ENCODE results near the gene DCDC2B. TPM values are rescaled to one million over a fixed set of nuclear protein-coding genes. Genes with fewer than 3 reads are reported as not detected.
A peak's percentile ranks its signal among the peaks of the same experiment; 100 is the strongest.

Gene DCDC2B
- total RNA-seq, 1 experiment from 2014 or later: not detected

- no peak for DNase-seq (ENCODE audit: extremely low read depth, low read depth)
Measured at GRCh38 chr1:32195972-32196823, 12.7 kb upstream of the DCDC2B start.

DNA sequence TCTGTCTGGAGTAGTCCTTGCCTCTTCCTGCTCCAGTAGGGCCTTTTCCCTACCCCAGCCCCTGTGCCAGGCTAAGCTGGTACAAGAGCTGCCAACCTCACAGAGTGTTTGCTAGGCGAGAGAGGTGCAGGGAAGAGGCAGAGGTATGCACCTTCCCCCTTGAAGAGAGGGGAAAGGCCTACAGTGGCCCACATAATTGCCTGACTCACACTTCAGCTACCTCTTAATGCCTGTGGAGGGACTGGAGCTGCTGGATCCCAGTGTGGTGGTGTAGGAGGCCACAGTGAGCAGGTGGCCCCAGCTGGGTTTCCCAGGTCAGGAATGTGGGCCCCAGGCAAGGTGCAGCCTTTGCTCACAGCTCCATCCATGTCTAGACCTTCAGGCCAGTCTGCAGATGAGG lies 11.8 kb upstream of the DCDC2B start:
- no peak for DNase-seq (ENCODE audit: extremely low read depth, low read depth)

GRCh38 chr1:32197837-32198236 lies 11.1 kb upstream of the DCDC2B start:
- DNase-seq (ENCODE audit: extremely low read depth, low read depth): no peak

DNA sequence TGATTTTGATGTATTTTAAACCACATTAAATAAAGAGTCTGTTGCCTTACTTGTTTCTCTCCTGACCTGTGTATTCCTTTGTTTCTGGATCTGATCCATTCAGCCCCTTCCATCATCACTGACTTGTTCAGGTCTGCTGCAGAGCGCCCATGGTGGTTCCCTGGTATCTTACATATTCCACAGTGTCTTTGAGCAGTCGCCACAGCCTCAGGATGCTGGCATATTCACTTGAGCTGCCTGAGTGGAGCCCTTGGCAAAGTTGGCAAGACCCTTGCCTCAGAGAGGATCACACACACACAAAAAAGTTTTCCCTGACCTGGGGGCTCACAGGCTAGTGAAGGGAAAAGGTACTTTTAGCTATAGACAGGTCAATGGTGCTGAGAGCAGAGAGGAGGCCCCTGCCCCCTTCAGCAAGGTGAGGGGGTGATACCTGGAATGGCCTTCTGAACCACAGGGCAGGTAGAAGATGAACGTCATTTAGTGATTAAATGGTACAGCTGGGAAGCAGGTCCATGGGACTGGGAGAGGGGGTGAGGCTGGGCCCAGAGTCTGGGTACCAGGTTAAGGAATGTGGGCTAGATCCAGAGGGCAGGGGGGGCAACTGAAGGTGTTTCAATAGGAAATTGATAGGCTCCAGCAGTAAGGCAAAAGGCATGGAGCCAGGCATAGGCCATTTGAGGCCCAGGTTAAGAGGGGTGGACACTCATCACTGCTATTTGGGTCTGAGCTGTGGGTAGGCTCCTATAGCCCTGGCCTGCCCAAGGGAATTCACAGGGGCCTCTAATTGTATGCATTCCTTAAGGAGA lies 10.4 kb upstream of the DCDC2B start:
- DNase-seq (ENCODE audit: extremely low read depth, low read depth): no peak

DNA sequence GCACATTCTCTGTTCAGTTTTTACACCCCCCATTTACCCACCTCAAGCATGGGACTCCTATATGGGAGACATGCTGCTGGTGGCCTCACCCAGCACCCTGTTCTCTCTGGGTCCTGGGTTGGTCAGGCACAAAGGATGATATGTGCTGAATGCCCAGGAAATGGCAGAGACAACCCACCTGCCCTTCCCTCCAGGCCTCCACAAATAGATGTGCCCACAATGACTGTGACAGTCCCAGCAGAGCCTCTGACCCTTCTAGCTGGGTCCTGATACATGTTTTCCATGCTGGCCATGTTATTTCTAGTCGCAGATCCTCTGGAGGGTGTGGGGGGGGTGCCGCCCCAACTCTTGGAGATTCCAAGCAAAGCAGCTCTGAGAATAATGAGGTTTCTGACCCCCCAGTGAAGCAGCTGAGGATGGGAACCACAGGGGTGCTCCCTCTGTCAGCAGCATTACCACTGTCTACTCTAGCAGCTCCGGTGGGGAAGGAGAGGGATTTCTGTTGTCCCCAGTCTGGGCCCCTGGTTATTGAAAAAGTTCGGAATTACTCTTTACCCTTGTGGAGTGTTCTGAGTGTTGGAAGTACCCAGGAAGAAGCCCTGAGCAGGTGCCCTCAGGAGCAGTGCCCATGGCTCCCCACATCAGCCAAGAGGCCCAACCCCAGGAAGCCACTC lies 9.7 kb upstream of the DCDC2B start:
- DNase-seq (ENCODE audit: extremely low read depth, low read depth): no peak

DNA sequence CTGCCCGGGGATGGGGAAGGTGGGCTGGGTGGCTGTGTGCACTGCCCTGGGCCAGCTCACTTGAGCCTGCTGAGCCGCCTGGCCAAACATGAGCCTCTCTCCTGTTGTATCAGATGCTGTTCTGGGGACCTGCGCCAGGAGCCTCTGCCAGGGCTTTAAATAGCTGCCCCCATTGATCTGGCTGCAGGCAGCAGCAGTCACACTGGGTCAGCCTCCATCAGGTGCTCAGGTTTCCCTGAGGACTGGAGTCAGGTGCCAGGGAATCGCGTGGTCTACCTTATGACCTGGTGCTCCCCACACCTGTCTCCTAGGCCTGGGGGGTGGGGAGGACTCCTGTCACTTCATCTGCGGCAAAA lies 9.2 kb upstream of the DCDC2B start:
- no peak for DNase-seq (ENCODE audit: extremely low read depth, low read depth)

- no peak for DNase-seq (ENCODE audit: extremely low read depth, low read depth)
Measured at GRCh38 chr1:32200226-32201010, 8.5 kb upstream of the DCDC2B start, which contains the start of gene CCDC28B. Gene CCDC28B, plus strand, starts transcription at chr1:32200595. Its CDS starts 1,341 bp downstream, at chr1:32201936.

DNA sequence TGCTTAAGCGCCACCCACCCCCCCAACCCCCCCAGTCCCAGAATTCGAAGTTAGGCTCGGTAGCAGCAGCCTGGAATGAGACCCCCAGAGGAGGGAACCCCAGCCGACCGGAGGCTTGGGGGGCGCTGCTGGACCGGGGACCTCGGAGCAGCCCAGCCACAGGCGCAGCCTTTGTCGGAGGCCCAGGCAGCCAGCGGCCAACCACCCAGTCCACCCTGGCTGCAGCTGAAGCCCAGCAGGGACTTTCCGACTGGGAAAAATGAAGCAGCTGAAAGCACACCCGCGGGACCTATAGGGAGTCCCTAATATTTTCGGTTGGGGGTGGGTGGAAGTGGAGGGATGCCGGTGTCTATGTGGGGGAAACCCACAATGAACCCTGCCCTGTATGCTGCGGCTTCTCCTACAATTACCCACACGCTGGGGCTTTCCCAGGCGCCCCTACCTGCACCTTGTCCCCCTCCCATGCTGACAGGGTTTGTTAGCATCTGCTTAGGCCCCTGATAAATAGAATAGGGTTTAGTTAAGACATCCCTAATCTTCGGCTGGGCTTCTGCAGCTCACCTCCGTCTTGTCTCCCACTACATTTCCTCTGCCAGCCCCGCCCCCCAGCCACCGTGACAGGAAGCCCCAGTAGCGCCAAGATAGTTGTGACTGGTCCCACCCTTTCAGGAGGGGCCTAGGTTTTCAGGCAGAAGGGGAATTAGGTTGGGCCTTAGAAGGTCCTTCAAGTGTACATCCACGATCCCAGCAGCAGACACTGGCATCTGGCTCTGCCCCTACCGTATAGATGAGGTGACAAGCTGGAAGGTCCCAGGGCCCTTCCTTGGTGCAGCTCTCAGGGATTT lies 7.7 kb upstream of the DCDC2B start:
- no peak for DNase-seq (ENCODE audit: extremely low read depth, low read depth)

GRCh38 chr1:32204943-32205361 lies 3.9 kb upstream of the DCDC2B start:
- no peak for DNase-seq (ENCODE audit: extremely low read depth, low read depth)

- DNase-seq (ENCODE audit: extremely low read depth, low read depth): peak; percentile 63
Measured at GRCh38 chr1:32205401-32206370, 3.2 kb upstream of the DCDC2B start, which contains the start of gene IQCC. Gene IQCC, plus strand, starts transcription at chr1:32205671. Its CDS starts 11 bp downstream, at chr1:32205682.

DNA sequence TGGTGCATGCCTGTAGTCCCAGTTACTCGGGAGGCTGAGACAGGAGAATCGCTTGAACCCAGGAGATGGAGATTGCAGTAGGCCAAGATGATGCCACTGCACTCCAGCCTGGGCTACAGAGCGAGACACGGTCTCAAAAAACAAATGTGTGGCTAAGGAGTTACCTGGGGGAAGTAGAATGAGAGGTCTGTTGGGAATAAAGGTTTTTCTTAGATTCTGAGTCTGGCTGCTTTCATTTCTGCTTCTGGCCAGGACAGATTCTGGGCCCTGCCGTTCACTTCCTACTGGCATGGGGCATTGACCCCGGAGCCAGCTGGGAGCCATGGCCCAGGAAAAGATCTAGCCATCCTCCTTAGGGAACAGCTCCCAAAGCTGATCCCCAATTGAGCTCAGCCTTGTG lies 420 bp upstream of the DCDC2B start:
- DNase-seq (ENCODE audit: extremely low read depth, low read depth): no peak

- DNase-seq (ENCODE audit: extremely low read depth, low read depth): peak; percentile 51
Measured at GRCh38 chr1:32215629-32216480, 7.0 kb downstream of the DCDC2B start.

DNA sequence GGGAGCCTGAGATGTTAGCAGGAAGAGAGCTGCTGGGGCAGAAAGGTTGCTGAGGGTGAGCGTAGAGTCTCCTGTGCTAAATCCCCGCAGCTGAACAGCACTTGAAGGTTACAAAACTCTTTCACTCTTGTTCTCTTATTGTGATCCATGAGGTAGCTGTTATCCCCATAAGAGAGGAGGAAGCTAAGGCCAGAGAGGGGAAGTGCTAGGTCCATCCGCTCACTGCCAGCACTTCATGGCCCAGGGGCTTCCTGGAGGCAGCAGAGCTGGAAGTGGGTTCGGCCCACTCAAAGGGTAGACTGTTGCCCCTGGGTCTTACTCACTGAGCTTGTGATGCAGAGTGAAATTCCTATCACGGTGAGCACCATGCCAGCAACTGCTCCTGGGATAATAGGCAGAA lies 7.7 kb downstream of the DCDC2B start:
- DNase-seq (ENCODE audit: extremely low read depth, low read depth): no peak

DNA sequence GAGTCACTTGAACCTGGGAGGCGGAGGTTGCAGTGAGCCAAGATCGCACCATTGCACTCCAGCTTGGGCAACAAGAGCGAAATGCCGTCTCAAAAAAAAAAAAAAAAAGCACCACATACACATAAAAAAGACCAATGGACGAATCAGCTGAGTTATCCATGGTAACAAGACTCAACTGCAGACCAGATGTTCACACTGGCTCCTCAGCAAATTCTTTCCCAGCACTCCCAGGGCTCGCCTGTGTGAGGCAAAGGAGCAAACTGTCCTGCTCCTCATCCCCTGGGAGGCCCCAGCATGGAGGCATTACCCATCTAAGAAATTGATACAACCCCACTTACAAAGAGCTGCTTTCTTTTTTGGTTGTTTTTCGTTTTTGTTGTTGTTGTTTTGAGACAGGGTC lies 10.1 kb downstream of the DCDC2B start:
- DNase-seq (ENCODE audit: extremely low read depth, low read depth): no peak

DNA sequence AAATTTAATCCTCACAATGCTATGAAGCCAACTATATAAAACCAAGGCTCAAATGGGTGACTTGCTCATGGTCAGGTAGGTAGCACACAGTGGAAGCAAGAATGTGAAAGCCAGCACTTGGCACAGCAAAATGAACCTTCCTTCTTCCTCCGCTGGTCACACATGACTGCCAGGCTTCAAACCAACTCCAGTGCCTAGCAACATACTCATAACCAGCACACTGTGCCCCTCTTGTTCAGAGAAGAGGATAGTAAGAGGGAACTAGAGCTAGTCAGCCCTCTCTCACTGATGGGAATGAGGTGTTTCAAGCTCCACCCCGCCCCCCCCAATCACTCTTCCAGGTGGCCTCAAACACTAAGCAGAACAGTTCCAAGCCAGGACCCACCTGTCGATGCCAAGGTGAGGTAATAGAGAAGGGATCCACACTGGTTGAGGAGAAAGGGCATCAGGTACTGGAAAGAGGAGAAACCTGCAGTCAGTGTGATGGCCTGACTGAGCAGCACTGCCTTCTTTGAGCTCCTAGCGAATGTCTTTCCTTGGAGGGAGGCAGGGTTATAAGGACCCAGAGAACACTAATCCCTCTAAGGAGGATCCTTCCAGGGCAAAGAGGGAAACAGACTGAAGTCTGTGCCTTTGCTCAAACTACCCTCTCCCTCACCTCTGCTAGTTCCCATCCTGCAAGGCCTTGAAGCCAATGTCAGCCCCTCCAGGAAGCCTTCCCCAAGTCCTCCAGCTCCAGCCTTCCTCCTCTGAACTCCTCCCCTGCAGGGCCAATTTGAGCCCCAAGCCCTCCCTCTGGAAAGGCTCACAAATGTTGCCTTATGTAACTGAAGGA lies 12.1 kb downstream of the DCDC2B start:
- no peak for DNase-seq (ENCODE audit: extremely low read depth, low read depth)

GRCh38 chr1:32221581-32221979 lies 12.7 kb downstream of the DCDC2B start:
- no peak for DNase-seq (ENCODE audit: extremely low read depth, low read depth)

Data from NCI-H460 (cell line).